Stimulated activated CD8-positive, alpha-beta memory T cell treated with anti-CD3 and anti-CD28 coated beads, Interleukin-7, amount 100 ng/mL, for 4 hours (primary cell): ENCODE data around the gene RORC.

ENCODE experiments used
- DNase-seq, 2 donors: peaks; one replicate each; pipeline ENCODE4 v3.0.0-alpha.2; 2020; ENCODE audit warnings: low read depth in 2 of 2

RORC gene

DNA sequence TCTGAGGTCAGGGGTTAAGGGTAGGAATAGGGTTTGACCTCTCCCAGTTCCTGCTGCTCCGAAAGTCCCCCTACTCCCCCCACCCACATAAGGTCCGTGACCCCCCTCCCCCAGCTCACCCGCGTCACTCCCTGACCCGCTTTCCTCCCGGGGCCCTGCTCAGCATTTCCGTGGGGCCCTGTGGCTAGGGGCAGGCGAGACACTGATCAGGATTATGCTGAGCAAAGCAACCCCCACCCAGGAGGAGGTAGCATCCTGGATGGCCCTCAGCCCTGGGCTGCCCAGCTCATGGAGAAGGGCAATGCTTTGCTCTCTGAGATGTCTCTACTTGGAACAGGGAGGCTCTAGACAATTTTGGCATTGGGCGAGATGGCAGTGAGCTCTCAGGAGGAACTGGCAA, 3.7 kb downstream of the RORC start:
- no peak for DNase-seq

DNA sequence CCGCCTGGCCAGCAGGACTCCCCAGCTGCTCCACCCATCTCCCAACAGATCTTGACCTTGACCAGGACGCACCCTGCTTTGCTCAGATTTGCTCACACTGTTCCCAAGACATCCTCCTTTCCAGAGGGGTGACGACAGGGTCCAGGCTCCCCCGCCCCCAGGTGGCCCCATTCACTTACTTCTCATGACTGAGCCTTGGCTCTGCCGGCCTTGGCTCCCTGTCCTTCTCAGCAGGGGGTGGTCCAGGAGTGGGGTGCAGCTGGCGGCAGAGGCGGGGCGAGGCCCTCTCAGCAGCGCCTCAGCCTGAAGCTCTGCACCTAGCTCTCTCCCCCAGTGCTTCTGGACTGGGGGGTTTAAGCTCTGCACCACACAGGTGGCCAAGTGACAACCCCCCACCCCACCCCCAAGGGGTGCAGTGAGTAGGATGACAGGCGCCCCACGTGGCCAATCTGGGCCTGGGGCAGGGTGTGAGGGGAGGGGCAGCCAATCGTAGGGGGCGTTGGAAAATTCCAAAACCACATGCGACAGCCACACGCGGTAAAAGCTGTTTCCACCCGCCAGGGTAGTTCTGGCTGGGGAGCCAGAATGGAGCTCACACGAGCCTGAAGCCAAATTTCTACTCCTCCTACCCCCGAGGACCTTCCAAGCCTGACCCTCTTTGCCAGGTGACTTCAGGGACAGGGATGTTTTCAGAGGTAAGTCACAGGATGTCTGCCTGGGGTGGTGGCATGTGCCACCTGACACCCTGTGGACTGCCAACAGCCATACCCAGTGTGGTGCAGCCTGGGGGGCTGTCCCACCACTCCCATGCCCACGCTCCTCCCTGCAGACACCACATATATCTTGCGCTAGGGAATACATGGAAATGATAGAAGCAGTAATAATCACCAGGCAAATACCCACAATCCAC, 5.6 kb downstream of the RORC start:
- peak in 1 of 2 donors; percentile 50 for DNase-seq

GRCh38 chr1:151825204-151825603, 6.4 kb downstream of the RORC start:
- DNase-seq = no peak

GRCh38 chr1:151823175-151823574, 8.4 kb downstream of the RORC start:
- DNase-seq = no peak

GRCh38 chr1:151822404-151822803, 9.2 kb downstream of the RORC start:
- peak; percentile 44 to 54 for DNase-seq

- no peak for DNase-seq
Observed at GRCh38 chr1:151820940-151821339, 10.7 kb downstream of the RORC start.

DNA sequence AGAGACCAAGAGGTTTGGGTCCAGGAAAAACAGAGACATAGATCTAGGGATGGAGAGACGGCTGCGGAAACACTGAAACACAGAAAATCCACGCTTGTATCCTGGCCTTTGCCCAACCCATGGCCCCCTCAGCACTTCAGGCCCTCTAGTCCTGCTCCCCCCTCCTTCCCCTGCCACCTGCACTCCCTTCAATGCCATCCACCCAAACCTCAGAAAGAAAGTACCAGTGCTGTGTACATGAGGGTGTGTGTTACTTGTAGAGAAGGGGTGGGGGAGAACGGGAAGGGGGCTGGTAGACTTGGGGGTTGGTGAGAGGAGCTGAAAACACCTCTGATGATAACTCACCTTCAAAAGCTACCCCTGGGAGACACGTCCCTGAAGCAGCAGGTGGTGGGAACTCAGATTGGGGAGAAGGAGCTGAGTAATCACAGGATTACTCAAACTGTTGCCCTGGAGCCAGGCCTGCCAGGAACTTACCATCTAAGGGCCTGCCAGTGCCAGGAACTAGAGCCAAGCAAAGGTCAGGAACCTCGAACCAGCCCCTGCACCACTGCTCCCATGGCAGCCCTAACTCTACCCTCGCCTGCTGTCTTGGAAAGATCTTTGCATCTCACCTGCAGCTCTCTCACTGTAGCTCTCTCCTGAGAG, 11.5 kb downstream of the RORC start:
- no peak for DNase-seq

- no peak for DNase-seq
Observed at GRCh38 chr1:151819227-151819835, 12.3 kb downstream of the RORC start.

GRCh38 chr1:151817353-151817730, 14.3 kb downstream of the RORC start:
- no peak for DNase-seq

DNA sequence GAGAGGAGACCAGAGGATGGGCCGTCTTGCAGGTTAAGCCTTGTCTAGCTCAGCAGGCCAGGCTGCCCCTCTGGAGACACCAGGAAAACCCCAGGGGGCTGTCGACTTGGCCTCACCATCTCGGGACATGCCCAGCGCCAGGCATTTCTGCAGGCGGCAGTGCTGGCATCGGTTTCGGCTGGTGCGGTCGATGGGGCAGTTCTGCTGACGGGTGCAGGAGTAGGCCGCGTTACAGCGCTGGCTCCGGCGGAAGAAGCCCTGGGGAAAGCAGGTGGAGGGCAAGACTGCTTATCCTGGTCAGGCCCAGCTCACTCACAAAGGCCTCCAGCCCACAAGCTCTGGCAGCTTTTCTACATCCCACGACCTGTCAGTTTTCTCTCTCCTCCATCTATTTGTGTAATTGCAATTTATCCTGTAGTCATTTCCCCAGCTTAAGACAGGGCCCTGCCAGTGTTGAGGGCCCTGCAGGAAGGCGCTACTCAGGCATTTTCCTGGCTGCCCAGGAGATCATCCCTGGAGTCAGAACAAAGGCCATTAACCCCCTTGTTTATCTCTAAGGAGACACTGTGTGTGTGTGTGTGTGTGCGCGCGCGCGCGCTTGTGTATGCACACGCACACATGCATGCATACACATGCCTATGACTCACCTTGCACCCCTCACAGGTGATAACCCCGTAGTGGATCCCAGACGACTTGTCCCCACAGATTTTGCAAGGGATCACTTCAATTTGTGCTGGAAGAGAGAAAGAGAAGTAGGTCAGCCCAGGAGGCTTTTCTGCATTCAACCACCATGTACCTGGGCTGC, 14.9 kb downstream of the RORC start:
- no peak for DNase-seq

DNA sequence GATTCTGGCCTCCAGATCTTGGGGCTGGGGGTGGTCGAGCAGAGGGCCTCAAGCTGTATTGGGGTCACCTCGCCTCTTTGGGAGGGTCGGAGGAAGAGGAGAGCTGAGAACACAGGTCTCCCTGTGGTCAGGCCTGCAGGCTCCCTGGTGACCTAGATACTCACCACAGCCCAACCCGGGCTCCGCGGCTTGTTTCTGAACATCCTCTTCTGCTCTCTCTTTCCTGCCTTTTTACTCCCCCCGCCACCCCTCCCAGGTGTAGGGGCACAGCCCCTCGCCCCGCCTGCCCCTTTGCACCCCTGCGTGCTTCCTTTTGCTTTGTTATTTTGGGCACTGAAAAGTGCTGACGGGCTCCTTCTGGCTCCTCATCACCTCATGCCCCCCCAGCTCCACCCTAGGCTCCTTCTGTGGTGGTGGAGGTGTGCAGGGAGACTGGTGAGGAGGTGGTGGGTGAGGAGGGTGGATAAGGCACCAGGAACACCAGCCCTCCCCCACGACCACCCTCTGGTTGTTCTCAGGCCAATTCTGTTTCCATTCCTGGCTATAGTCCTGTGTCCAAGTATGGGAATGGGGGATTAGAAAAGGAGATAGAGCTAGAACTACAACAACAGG, 15.8 kb downstream of the RORC start:
- peak in 1 of 2 donors; percentile 29 for DNase-seq

- DNase-seq = no peak
Observed at GRCh38 chr1:151814971-151815545, 16.5 kb downstream of the RORC start.

DNA sequence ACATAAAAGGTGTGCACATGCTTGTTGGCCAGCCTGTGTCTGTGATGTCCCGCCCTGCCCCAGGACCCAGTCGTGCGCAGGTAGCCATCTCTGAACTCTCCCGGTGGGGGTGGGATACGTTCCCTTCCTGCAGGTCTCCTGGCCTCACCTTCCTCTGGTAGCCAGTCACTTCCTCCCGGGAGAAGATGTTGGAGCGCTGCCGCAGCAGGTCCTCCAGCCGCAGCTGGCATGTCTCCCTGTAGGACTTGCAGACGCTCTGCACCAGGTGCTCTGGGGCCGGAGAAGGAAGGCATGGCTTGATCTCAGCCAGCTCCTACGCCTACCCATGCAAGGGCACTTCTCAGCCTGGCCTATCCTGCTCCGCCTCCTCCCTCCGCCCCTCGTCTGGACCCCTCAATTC, 17.2 kb downstream of the RORC start:
- DNase-seq = no peak

DNA sequence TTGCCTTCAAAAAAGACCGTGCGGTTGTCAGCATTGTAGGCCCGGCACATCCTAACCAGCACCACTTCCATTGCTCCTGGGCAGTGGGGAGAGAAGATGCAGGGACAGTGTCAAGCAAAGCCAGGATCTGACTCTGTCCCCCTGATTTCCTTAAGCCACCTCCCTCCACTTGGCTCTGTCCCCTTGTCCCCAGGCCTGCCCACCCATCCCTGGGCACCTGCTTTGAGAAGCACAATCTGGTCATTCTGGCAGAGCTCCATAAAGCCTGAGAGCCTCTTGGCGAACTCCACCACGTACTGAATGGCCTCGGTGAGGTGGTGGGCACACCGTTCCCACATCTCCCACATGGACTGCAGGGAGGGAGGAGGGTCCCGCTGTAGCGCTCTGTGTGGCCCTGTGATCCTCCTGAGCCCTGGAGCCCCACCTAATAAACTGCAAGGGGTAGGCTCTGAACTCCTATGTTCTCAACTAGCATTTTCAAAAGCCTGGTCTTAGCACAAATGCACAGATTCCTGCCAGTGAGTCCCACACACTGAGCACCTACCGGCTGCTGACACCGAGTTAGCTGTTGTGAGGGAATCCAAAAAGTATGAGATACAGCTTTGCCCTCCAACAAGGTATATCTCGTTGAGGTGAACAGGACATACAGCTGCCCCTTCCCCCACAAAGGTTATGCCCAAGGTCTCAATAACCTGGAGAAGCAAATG, 18.2 kb downstream of the RORC start:
- no peak for DNase-seq

DNA sequence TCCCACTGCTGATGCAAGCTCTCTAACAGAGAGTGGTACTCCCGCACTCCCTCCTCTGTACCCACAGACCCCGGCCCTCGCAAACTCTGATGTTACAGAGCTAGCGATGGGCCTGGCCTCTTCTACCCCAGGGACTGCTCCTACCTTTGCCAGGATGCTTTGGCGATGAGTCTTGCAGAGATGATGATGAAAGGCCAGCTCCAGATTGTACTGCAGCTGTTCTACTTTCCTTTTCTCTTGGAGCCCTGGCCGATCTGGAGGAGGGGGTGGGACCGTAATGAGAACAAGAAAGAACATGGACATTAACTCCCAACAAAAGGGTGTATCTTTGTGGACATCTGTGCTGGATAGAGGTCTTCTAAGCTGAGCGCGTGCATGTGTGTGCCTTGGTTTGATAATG, 20.4 kb downstream of the RORC start:
- DNase-seq = no peak

DNA sequence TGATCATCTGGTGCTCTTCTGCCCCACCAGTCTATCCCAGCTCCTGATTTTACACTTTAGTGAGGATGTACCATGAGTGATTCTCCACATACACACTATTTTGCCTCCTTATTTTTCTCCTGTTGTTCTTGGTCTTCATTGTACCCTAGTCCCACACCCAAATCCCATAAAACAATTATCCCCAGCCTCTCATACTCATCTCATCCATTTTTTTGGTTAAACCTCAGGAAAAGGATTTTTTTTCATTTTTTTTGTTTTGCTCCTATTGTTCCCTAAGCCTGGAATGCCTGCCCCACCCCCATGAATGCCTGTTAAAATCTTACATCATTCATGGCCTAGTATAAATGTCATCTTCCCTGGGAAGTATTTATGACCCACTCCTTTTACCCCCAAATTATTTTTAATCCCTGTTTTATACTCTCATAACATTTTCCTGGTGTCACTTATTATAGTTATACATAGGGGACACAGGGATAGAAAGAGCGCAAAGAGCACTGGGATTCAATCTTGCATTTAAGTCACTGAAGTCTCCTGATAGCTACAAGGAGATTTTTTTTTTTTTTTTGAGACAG, 21.5 kb downstream of the RORC start:
- DNase-seq = no peak

GRCh38 chr1:151809290-151809984, 22.2 kb downstream of the RORC start:
- no peak for DNase-seq

DNA sequence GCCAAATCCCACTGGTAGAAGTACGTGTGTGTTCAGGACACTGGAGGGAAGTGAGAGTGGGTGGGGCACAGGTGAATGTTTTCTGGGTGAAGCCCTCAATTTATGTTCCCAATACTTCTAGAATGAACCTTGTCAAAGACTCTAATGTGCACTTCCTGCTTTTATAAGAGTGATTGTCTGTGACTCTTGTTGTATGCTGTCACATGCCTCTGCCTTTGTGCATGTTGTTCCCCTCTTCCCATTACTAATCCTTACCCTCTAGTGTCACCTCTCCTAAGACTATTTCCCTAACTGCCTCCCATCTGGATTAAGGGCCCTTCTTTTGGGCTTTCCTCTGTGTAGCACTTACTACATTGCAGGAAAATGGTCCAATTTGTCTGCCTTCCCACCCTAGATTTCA, 23.8 kb downstream of the RORC start:
- no peak for DNase-seq

DNA sequence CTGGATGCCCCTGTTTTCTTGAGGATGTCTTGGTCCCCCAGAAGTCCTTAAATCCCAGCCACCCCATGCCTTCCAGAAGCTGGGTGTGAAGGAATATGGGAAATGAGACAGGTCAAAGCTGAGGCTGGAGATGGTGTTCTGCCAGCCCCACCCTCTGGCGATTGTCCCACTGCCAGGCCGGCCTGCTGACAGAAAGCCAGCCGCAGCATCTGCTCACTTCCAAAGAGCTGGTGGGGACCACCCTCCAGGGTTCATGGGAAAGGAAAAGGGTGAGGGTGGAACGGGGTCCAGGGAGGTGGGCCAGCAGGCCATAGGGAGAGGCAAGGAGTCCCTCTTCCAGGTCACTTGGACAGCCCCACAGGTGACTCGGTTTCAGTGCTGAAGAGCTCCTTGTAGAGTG, 24.5 kb downstream of the RORC start:
- no peak for DNase-seq

DNA sequence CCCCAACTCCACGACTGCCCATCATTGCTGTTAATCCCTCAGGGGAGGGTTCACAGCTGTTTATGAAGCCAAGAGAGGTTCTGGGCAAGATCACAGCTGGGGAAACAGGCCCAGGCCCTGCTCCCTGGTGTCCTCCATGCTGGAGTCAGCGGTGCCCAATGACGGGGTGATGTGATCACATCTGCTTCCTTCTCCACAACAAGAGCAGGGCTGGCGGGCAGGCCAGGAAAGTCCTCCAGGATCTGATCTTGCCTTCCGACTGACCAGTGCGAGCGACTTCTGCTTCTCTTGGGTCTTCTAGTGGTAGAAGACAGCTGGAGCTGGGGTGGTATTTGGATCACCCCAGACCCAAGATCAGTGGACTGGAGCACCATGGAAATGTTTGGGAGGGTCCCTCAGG, 25.4 kb downstream of the RORC start:
- no peak for DNase-seq
